ENCODE results near the gene CBLIF.
"Not testable (repeated sequence)": the region's sequence is repeated elsewhere in the genome, so short reads cannot be mapped to it uniquely, and the experiment has no call there.

The CBLIF gene

DNA sequence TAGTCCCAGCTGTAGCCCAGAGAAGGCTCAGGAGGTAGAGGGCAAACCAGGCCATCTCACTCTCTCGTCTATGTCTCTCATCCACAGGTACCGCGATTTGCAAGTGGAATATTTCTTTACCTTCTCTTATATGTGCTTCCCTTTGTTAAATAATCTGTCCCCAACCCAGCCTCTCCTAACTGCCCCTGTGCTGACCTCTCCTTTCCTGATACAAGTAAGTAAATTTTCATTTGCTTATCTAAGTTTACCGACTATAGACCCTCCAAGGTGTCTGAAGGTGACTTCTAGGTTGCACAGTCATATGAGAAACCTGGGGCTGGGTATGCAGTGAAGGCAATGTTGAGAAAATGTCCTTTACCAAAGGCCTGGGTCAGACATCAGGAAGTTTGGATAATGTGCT is at the start of gene CBLIF:
Gene CBLIF, minus strand, starts transcription at position 101 of the 400 bp plus-strand sequence. Its CDS starts 46 bp downstream, at position 55.
- Histone ChIP-seq H3K9ac (no peak within 1 kb of the TSS), H3K79me2 (ENCODE audit: insufficient read depth, low read depth) (no peaks in the 10 kb centered on the region), H3K4me2 (no peak within 1 kb of the TSS), H3K4me3 (IDR thresholded peaks at IDR 0.05; ENCODE audit: insufficient read depth, low read depth, low read length) (no peak within 1 kb of the TSS), H3K4me1 (ENCODE audit: low read depth, poor library complexity, severe bottlenecking) (peaks cover 13% of the 10 kb centered on the region), H3K27me3 (ENCODE audit: insufficient read depth, low read depth) (no peaks in the 10 kb centered on the region), H4K20me1 (ENCODE audit: insufficient read depth) (no peaks in the 10 kb centered on the region), H3K36me3 (ENCODE audit: insufficient read depth) (no peaks in the 10 kb centered on the region), H3K27ac (no peak within 1 kb of the TSS), H2AFZ (ENCODE audit: low read depth) (no peak within 1 kb of the TSS)
- TF ChIP-seq CTCF (conservative IDR thresholded peaks at IDR 0.05; ENCODE audit: low read depth, low read length) = no peak

DNA sequence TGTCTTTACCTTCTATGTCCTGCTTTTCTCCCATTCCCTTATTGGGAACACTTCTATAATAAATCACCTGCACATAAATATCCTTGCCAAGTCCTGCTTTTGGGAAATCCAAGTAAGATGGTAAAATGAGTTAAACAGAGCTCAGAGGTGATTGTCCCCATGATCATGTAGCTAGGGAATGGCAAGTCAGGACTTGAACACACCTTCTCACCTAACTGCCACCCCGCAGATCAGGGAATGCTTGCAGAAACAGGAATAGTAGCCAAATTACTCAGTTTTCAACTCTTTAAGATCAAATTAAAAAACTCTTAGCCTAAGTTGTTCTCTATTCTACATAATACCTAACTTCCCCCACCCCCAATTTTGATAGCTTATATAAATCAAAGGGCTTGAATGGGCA is 49.3 kb upstream of the CBLIF start:
- H3K79me2 ChIP-seq (ENCODE audit: insufficient read depth, low read depth) = no peaks in the 10 kb centered on the region
- no peak overlapping the region for H2AFZ ChIP-seq (ENCODE audit: low read depth)
- H3K9ac ChIP-seq = no peak overlapping the region
- no peak for TF ChIP-seq CTCF (conservative IDR thresholded peaks at IDR 0.05; ENCODE audit: low read depth, low read length)
- no peaks in the 10 kb centered on the region for H3K36me3 ChIP-seq (ENCODE audit: insufficient read depth)
- H3K4me1 ChIP-seq (ENCODE audit: low read depth, poor library complexity, severe bottlenecking) = no peaks in the 10 kb centered on the region
- no peaks in the 10 kb centered on the region for H3K27me3 ChIP-seq (ENCODE audit: insufficient read depth, low read depth)
- H3K4me3 ChIP-seq (IDR thresholded peaks at IDR 0.05; ENCODE audit: insufficient read depth, low read depth, low read length) = no peak overlapping the region
- no peak overlapping the region for H3K4me2 ChIP-seq
- H4K20me1 ChIP-seq (ENCODE audit: insufficient read depth) = no peaks in the 10 kb centered on the region
- no peak overlapping the region for H3K27ac ChIP-seq

- Histone ChIP-seq H3K27me3 (ENCODE audit: insufficient read depth, low read depth) (no peaks in the 10 kb centered on the region), H3K27ac (no peak overlapping the region), H4K20me1 (ENCODE audit: insufficient read depth) (no peaks in the 10 kb centered on the region), H3K79me2 (ENCODE audit: insufficient read depth, low read depth) (no peaks in the 10 kb centered on the region), H2AFZ (ENCODE audit: low read depth) (no peak overlapping the region), H3K9ac (no peak overlapping the region), H3K4me3 (IDR thresholded peaks at IDR 0.05; ENCODE audit: insufficient read depth, low read depth, low read length) (no peak overlapping the region), H3K4me1 (ENCODE audit: low read depth, poor library complexity, severe bottlenecking) (no peaks in the 10 kb centered on the region), H3K36me3 (ENCODE audit: insufficient read depth) (no peaks in the 10 kb centered on the region), H3K4me2 (no peak overlapping the region)
- TF ChIP-seq CTCF (conservative IDR thresholded peaks at IDR 0.05; ENCODE audit: low read depth, low read length) = no peak
Observed at GRCh38 chr11:59891781-59892181, 46.5 kb upstream of the CBLIF start.

- not testable (repeated sequence) for H3K27ac ChIP-seq; H3K79me2 ChIP-seq (ENCODE audit: insufficient read depth, low read depth)
Observed at GRCh38 chr11:59887156-59887555, 41.9 kb upstream of the CBLIF start.

DNA sequence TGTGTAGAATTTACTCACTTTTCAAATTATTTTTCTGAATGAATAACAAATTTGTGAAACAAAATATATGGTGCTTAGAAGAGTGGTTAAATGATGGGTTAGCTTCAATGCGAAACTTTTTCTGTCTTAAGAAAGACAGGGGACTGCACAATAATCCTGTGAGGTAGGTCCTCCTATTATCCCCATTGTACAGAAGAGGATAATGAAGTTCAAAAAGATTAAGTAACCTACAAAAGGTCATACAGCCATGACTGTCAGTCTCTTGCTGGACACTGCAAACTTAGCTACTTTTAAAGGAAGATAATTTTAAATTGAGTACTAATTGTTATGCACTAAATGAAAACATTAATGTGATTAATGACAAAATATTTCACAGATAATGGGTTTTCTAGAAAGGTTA is 38.3 kb upstream of the CBLIF start:
- no peaks in the 10 kb centered on the region for H3K79me2 ChIP-seq (ENCODE audit: insufficient read depth, low read depth)
- no peak overlapping the region for H3K4me2 ChIP-seq
- H3K27ac ChIP-seq = no peak overlapping the region
- no peak overlapping the region for H2AFZ ChIP-seq (ENCODE audit: low read depth)
- no peaks in the 10 kb centered on the region for H4K20me1 ChIP-seq (ENCODE audit: insufficient read depth)
- H3K9ac ChIP-seq = no peak overlapping the region
- H3K4me1 ChIP-seq (ENCODE audit: low read depth, poor library complexity, severe bottlenecking) = no peaks in the 10 kb centered on the region
- no peak overlapping the region for H3K4me3 ChIP-seq (IDR thresholded peaks at IDR 0.05; ENCODE audit: insufficient read depth, low read depth, low read length)
- no peaks in the 10 kb centered on the region for H3K27me3 ChIP-seq (ENCODE audit: insufficient read depth, low read depth)
- no peaks in the 10 kb centered on the region for H3K36me3 ChIP-seq (ENCODE audit: insufficient read depth)
- no peak for TF ChIP-seq CTCF (conservative IDR thresholded peaks at IDR 0.05; ENCODE audit: low read depth, low read length)

More at GRCh38 chr11:59887156-59887555, 41.9 kb upstream of the CBLIF start:
- H3K9ac ChIP-seq; H3K4me3 ChIP-seq (IDR thresholded peaks at IDR 0.05; ENCODE audit: insufficient read depth, low read depth, low read length); H4K20me1 ChIP-seq (ENCODE audit: insufficient read depth); H2AFZ ChIP-seq (ENCODE audit: low read depth); H3K27me3 ChIP-seq (ENCODE audit: insufficient read depth, low read depth); H3K4me1 ChIP-seq (ENCODE audit: low read depth, poor library complexity, severe bottlenecking); H3K36me3 ChIP-seq (ENCODE audit: insufficient read depth); H3K4me2 ChIP-seq: not testable (repeated sequence)

All from KMS-11 (cell line).